Lower leg skin (tissue), 3 donors: ENCODE measurements around the gene CCDC116.
"Not testable (repeated sequence)": the region's sequence is repeated elsewhere in the genome, so short reads cannot be mapped to it uniquely, and the experiment has no call there.

Experiments used
- POLR2A ChIP-seq, 2 donors: fragments of 450-650 bp; IDR thresholded peaks; one replicate each; pipeline ENCODE4 v1.6.1; 2016 to 2017; ENCODE audit warnings: antibody characterized with exemption in 2 of 2, mild to moderate bottlenecking in 1 of 2, moderate library complexity in 1 of 2
- TF ChIP-seq, protein P1 (sequence below), 3 donors: fragments of 450-650 bp; IDR thresholded peaks; one replicate each; pipeline ENCODE4 v1.5.1; 2016; ENCODE audit warnings: antibody characterized with exemption in 3 of 3, mild to moderate bottlenecking in 3 of 3, moderate library complexity in 2 of 3

DNA sequence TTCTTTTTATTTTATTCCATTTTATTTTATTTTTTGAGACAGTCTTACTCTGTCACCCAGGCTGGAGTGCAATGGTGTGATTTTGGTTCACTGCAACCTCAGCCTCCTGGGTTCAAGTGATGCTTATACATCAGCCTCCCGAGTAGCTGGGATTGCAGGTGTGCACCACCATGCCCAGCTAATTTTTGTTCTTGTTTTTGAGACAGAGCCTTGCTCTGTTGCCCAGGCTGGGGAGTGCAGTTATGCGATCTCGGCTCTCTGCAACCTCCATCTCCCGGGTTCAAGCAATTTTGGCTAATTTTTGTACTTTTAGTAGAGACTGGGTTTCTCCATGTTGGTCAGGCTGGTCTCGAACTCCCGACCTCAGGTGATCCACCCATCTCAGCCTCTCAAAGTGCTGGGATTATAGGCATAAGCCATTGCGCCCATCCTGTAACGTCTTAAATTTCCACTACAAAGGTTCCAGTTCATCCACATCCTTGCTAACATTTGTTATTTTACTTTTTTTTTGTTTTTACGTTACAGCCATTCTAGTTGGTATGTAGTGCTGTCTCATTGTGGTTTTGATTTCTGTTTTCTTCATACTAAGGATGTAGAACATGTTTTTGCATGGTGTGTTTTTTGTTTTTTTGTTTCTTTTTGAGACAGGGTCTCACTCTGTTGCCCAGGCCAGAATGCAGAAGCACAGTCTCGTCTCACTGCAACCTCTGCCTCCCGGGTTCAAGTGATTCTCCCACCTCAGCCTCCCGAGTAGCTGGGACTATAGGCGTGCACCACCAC lies 36.0 kb upstream of the CCDC116 start:
- not testable (repeated sequence) for TF ChIP-seq POLR2A (IDR thresholded peaks at IDR 0.05)
- TF ChIP-seq, protein P1, sequence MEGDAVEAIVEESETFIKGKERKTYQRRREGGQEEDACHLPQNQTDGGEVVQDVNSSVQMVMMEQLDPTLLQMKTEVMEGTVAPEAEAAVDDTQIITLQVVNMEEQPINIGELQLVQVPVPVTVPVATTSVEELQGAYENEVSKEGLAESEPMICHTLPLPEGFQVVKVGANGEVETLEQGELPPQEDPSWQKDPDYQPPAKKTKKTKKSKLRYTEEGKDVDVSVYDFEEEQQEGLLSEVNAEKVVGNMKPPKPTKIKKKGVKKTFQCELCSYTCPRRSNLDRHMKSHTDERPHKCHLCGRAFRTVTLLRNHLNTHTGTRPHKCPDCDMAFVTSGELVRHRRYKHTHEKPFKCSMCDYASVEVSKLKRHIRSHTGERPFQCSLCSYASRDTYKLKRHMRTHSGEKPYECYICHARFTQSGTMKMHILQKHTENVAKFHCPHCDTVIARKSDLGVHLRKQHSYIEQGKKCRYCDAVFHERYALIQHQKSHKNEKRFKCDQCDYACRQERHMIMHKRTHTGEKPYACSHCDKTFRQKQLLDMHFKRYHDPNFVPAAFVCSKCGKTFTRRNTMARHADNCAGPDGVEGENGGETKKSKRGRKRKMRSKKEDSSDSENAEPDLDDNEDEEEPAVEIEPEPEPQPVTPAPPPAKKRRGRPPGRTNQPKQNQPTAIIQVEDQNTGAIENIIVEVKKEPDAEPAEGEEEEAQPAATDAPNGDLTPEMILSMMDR (IDR thresholded peaks at IDR 0.05) = not testable (repeated sequence)
